Measurements from ENCODE around the gene LSM4. TPM values are rescaled to one million over a fixed set of nuclear protein-coding genes. Genes with fewer than 3 reads are reported as not detected.

Gene LSM4
- total RNA-seq, 1 experiment from 2014 or later: 349 TPM

DNA sequence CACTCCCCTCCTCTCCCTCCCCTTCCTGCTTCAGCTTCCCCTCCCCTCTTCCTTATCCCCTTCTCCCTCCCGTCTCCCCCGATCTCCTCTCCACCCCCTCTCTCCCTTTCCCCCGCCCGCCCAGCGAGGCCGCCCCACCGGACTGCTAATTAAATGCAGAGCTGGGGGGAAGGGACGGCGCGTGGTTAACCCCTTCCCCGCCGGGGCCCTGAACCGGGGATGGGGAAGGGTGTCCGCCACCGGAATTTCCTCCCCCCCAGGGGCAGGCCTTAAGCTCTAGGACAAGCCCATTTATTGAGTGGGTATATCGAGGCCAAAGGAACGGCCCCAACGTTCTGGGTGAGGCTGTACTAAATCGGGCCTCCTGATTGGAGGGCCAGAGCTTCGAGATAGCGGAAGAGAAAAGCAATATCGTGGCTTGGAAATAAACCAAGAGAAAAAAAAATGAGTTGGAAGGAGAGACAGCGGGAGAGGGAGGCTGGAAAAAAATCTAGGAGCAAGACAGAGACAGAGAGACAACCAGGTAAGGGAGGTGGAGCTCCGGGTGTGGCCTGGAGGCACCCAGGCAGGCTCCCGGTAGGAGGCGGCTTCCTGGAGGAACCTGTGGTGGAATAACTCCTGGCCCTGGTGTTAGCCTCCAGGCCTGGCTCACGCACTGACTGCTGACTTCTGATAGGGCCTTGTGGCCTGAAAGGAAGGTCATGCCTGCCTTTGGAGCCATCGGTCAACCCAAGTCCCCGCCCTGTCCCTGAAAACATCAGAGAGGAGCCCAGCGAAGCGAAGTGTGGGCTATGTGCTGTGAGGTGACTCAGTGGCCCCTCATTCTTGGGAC lies 29.9 kb downstream of the LSM4 start:
- peak; percentile 71 for DNase-seq (ENCODE audit: low spot score)

DNA sequence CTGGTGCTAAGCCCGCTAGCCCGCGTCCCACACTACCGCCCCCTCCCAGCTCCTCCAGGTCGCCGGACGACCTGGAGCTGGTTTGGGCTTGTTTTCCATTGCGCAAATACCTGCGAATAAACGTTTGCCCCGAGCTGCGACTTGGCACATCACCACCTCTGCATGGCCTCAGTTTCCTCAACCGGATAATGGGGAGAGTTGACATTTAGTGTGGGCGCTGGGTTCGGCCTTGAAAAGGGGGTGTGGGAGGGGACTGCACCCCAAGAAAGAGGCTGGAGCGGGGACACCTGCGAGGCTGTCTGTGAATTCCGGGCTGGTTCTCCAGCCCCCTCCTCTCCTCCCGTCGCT lies 30.4 kb downstream of the LSM4 start:
- DNase-seq (ENCODE audit: low spot score): peak; percentile 38

GRCh38 chr19:18291590-18292461 lies 31.1 kb downstream of the LSM4 start:
- DNase-seq (ENCODE audit: low spot score): peak; percentile 77

- DNase-seq (ENCODE audit: low spot score): no peak
Observed at GRCh38 chr19:18291019-18291524, 31.8 kb downstream of the LSM4 start.

GRCh38 chr19:18290302-18291018 lies 32.4 kb downstream of the LSM4 start:
- DNase-seq (ENCODE audit: low spot score): no peak

DNA sequence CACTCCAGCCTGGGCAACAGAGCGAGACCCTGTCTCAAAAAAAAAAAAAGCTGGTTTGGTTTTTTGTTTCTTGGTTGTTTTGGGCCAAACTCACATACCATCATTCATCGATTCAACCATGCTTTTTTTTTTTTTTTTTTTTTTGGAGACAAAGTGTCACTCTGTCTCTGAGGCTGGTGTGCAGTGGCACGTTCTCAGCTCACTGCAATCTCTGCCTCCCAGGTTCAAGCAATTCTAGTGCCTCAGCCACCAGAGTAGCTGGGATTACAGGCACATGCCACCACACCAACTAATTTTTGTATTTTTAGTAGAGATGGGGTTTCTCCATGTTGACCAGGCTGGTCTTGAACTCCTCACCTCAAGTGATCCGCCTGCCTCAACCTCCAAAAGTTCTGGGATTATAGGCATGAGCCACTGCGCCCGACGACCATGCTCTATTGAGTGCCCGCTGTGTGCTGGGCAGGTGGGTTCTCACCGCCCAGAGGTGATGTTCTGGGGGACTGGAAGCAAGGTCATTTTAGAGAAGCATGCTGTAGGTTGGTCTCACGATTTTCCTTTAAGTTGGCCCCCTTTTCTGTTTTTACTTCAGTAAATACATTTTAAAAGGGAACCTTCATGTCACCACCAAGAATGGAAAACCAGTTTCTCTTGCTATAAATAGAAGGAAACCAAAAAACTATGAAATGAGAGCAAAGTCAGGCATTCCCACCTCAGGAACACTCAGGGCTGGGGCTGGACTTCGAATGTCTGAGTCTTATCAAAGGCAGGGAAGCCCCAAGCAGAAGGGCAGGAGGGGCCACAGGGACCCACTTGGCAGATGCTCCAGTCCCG lies 33.2 kb downstream of the LSM4 start:
- no peak for DNase-seq (ENCODE audit: low spot score)

GRCh38 chr19:18287836-18288772 lies 34.8 kb downstream of the LSM4 start:
- DNase-seq (ENCODE audit: low spot score): no peak

GRCh38 chr19:18286973-18287635 lies 35.8 kb downstream of the LSM4 start:
- no peak for DNase-seq (ENCODE audit: low spot score)

DNA sequence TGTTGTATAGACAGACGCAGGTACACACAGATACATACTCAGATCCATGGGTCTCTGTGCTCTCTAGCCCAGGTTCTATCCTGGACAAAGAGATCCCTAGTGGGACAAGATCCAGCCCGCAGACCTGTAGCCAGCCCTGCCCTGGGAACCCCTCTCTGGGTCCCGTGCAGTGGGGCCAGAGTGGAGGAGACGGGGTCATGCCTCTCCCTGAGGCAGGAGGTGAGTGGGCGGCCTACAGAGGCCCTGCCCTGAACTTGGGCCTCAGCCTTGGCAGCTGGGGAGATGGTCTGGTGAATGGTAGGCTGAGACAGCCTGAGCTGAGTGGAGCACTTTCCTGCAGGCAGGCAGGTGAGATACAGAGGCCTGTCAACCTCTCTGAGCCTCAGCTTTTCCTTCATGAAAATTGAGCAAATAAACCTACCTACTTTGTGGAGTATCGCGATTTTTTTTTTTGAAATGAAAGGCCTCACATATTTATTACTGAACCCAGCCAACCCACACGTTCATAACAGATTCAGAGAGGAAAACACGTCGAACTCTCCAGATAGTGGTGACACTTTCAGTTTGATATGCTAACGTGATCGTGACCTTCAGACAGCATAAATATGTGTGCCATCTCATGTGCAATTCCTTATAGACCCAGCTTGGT lies 38.0 kb downstream of the LSM4 start:
- no peak for DNase-seq (ENCODE audit: low spot score)

DNA sequence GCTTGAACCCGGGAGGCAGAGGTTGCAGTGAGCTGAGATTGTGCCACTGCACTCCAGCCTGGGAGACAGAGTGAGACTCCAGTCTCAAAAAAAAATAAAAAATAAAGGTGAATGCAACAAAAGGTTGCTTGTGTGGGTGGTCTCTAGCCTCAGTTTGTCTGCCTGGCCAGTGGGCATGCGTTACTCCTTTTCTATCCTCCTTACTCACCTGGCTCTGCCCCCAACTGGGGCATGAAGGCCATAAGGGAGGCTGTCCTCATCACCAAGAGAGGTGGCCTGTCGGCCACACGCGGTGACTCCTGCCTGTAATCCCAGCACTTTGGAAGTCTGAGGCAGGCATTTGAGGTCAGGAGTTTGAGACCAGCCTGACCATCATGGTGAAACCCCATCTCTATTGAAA lies 39.5 kb downstream of the LSM4 start:
- DNase-seq (ENCODE audit: low spot score): no peak

- no peak for DNase-seq (ENCODE audit: low spot score)
Observed at GRCh38 chr19:18282788-18283141, 40.1 kb downstream of the LSM4 start.

GRCh38 chr19:18282021-18282787 lies 40.7 kb downstream of the LSM4 start:
- no peak for DNase-seq (ENCODE audit: low spot score)

DNA sequence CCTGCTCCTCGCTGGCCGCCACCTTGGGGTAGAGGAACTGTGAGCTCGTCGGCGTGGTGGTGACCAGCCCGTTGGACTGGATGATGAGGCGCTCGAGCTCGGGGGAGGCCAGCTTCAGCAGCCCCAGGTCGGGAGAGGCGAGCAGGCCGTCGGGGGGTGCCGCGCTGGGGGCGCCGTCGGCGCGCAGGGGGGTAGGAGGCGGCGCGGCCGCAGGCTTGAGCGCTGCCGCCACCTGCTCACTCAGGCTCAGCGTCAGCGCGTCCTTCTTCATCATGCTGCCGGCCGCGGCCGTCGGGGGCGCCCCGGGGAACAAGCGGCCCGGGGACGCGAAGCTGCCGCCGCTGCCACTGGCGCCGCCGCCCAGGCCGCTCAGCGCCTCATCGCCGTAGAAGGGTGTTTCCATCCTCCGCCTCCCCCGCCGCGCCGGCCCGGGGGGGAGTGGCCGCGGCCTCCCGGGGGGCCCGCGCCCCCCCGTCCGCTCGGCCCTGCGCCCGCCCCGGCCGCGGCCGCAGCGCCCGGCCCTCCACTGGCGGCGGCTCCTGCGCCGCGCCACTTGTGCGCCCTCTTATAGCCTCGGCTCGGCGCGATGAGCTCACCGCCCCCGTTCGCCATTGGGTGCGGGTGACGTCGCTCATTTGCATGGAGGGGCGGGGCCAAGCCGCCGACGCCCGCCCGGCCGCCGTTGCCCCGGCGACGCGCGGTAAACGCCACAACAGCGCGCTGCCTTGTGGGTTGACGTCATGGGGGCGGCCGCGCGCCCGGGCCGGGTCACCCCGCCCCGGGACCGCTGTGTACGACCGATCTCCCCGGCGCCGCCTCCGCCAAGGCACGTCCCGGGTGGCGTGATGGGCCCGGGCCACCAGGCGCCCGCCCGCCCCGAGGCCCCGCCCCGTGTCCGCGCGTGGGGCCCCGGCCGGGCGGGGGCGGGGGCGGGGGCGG lies 41.5 kb downstream of the LSM4 start, which contains the start of gene JUND:
Gene JUND, minus strand, starts transcription at position 541 of the 939 bp plus-strand sequence. Its CDS starts 138 bp downstream, at position 403.
- DNase-seq (ENCODE audit: low spot score): peak; percentile 97

GRCh38 chr19:18280247-18281081 lies 42.4 kb downstream of the LSM4 start:
- peak; percentile 80 for DNase-seq (ENCODE audit: low spot score)

DNA sequence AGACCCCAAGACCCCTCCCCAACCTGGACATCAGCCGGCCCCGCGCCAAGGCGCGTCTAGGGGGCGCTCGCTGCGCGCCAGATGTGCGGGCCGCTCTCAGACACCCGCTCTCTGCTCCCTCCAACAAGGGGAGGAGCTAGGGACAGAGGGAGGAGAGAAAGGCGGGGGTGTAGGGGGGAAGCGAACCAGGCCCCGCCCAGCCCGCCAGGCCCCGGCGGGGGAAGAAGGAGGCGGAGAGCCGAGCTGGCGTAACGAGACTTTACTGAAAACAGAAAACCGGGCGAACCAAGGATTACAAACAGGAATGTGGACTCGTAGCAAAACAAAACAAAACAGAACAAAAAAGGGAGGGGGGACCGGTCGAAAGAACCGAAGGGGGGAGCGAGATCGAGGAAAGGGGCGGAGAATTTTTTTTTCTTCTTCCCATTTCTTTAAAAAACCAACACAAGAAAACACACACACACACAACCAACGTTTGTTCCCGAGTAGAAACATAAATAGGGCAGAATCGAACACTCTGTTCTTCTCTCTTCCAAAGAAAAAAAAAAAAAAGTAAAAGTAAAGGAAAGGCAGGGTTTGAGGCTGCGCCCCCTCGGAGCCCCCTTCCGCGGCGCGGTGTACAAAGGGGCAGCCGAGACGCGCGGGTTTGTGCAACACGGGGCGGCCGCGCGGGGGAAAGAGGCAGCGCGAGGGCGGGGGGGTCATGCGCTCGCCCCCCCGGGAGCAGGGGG lies 43.2 kb downstream of the LSM4 start:
- DNase-seq (ENCODE audit: low spot score): peak; percentile 93

DNA sequence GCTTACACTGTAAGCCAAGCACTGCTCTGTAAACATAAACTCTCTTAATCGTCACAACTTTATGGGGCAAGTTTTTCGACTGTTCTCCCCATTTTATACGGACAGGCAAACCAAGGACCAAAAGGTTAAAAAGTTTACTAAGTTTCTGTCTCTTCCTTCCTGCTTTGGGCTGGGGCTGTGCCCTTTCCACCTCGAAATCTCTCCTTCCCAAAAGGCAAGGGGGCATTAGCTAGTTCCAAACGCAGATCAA lies 43.7 kb downstream of the LSM4 start:
- DNase-seq (ENCODE audit: low spot score): no peak
